ENCODE results near the gene MZT2B.
"Not testable (repeated sequence)": the region's sequence is repeated elsewhere in the genome, so short reads cannot be mapped to it uniquely, and the experiment has no call there.

MZT2B gene

GRCh38 chr2:130185896-130186295 lies 3.8 kb downstream of the MZT2B start:
- Histone ChIP-seq H3K9me3 (ENCODE audit: insufficient read depth, low read depth, low read length) (no peaks in the 10 kb centered on the region), H3K36me3 (ENCODE audit: insufficient read depth, low read depth, low read length) (peaks cover 8% of the 10 kb centered on the region; the same call in 1 of the 2 replicates), H3K9ac (ENCODE audit: low read depth, low read length) (no peak overlapping the region), H3K4me1 (ENCODE audit: insufficient read depth, low read length) (no peaks in the 10 kb centered on the region), H3K27me3 (ENCODE audit: insufficient read depth, low read length) (no peaks in the 10 kb centered on the region), H3K27ac (ENCODE audit: low read length) (no peak overlapping the region), H3K4me3 (ENCODE audit: low read length) (no peak overlapping the region)

- Histone ChIP-seq H3K9ac (ENCODE audit: low read depth, low read length) (no peak overlapping the region), H3K9me3 (ENCODE audit: insufficient read depth, low read depth, low read length) (no peaks in the 10 kb centered on the region), H3K27me3 (ENCODE audit: insufficient read depth, low read length) (no peaks in the 10 kb centered on the region), H3K4me3 (ENCODE audit: low read length) (no peak overlapping the region), H3K36me3 (ENCODE audit: insufficient read depth, low read depth, low read length) (peaks cover 8% of the 10 kb centered on the region; the same call in 1 of the 2 replicates), H3K4me1 (ENCODE audit: insufficient read depth, low read length) (no peaks in the 10 kb centered on the region), H3K27ac (ENCODE audit: low read length) (no peak overlapping the region)
These were observed 4.3 kb downstream of the MZT2B start for GRCh38 chr2:130186391-130186790.

GRCh38 chr2:130187268-130187667 lies 5.2 kb downstream of the MZT2B start:
- Histone ChIP-seq H3K27ac (ENCODE audit: low read length) (no peak overlapping the region), H3K27me3 (ENCODE audit: insufficient read depth, low read length) (no peaks in the 10 kb centered on the region), H3K9me3 (ENCODE audit: insufficient read depth, low read depth, low read length) (no peaks in the 10 kb centered on the region), H3K36me3 (ENCODE audit: insufficient read depth, low read depth, low read length) (peaks cover 8% of the 10 kb centered on the region; the same call in 1 of the 2 replicates), H3K4me3 (ENCODE audit: low read length) (no peak overlapping the region), H3K9ac (ENCODE audit: low read depth, low read length) (no peak overlapping the region), H3K4me1 (ENCODE audit: insufficient read depth, low read length) (no peaks in the 10 kb centered on the region)

GRCh38 chr2:130187859-130188792 lies 6.1 kb downstream of the MZT2B start:
- not testable (repeated sequence) for H3K27me3 ChIP-seq (ENCODE audit: insufficient read depth, low read length); H3K9me3 ChIP-seq (ENCODE audit: insufficient read depth, low read depth, low read length); H3K27ac ChIP-seq (ENCODE audit: low read length); H3K9ac ChIP-seq (ENCODE audit: low read depth, low read length); H3K4me1 ChIP-seq (ENCODE audit: insufficient read depth, low read length); H3K36me3 ChIP-seq (ENCODE audit: insufficient read depth, low read depth, low read length); H3K4me3 ChIP-seq (ENCODE audit: low read length)

GRCh38 chr2:130188958-130189357 lies 6.9 kb downstream of the MZT2B start:
- H3K9me3 ChIP-seq (ENCODE audit: insufficient read depth, low read depth, low read length); H3K27ac ChIP-seq (ENCODE audit: low read length); H3K4me1 ChIP-seq (ENCODE audit: insufficient read depth, low read length); H3K4me3 ChIP-seq (ENCODE audit: low read length); H3K9ac ChIP-seq (ENCODE audit: low read depth, low read length); H3K27me3 ChIP-seq (ENCODE audit: insufficient read depth, low read length); H3K36me3 ChIP-seq (ENCODE audit: insufficient read depth, low read depth, low read length): not testable (repeated sequence)

GRCh38 chr2:130190237-130190636 lies 8.2 kb downstream of the MZT2B start:
- Histone ChIP-seq H3K4me1 (ENCODE audit: insufficient read depth, low read length) (no peaks in the 10 kb centered on the region), H3K9ac (ENCODE audit: low read depth, low read length) (no peak overlapping the region), H3K9me3 (ENCODE audit: insufficient read depth, low read depth, low read length) (no peaks in the 10 kb centered on the region), H3K27ac (ENCODE audit: low read length) (no peak overlapping the region), H3K4me3 (ENCODE audit: low read length) (no peak overlapping the region), H3K36me3 (ENCODE audit: insufficient read depth, low read depth, low read length) (no peaks in the 10 kb centered on the region), H3K27me3 (ENCODE audit: insufficient read depth, low read length) (no peaks in the 10 kb centered on the region)

- H3K9ac ChIP-seq (ENCODE audit: low read depth, low read length); H3K36me3 ChIP-seq (ENCODE audit: insufficient read depth, low read depth, low read length); H3K4me3 ChIP-seq (ENCODE audit: low read length); H3K27me3 ChIP-seq (ENCODE audit: insufficient read depth, low read length); H3K27ac ChIP-seq (ENCODE audit: low read length); H3K4me1 ChIP-seq (ENCODE audit: insufficient read depth, low read length); H3K9me3 ChIP-seq (ENCODE audit: insufficient read depth, low read depth, low read length): not testable (repeated sequence)
These were observed 9.3 kb downstream of the MZT2B start for GRCh38 chr2:130191319-130191718.

GRCh38 chr2:130192451-130192850 lies 10.4 kb downstream of the MZT2B start:
- not testable (repeated sequence) for H3K27me3 ChIP-seq (ENCODE audit: insufficient read depth, low read length); H3K4me1 ChIP-seq (ENCODE audit: insufficient read depth, low read length); H3K9me3 ChIP-seq (ENCODE audit: insufficient read depth, low read depth, low read length); H3K9ac ChIP-seq (ENCODE audit: low read depth, low read length); H3K27ac ChIP-seq (ENCODE audit: low read length); H3K4me3 ChIP-seq (ENCODE audit: low read length); H3K36me3 ChIP-seq (ENCODE audit: insufficient read depth, low read depth, low read length)

GRCh38 chr2:130193824-130194223 lies 11.8 kb downstream of the MZT2B start:
- H3K9ac ChIP-seq (ENCODE audit: low read depth, low read length); H3K27me3 ChIP-seq (ENCODE audit: insufficient read depth, low read length); H3K9me3 ChIP-seq (ENCODE audit: insufficient read depth, low read depth, low read length); H3K4me3 ChIP-seq (ENCODE audit: low read length); H3K36me3 ChIP-seq (ENCODE audit: insufficient read depth, low read depth, low read length); H3K27ac ChIP-seq (ENCODE audit: low read length); H3K4me1 ChIP-seq (ENCODE audit: insufficient read depth, low read length): not testable (repeated sequence)

GRCh38 chr2:130195089-130195635 lies 13.1 kb downstream of the MZT2B start:
- not testable (repeated sequence) for H3K4me1 ChIP-seq (ENCODE audit: insufficient read depth, low read length); H3K4me3 ChIP-seq (ENCODE audit: low read length); H3K27ac ChIP-seq (ENCODE audit: low read length); H3K27me3 ChIP-seq (ENCODE audit: insufficient read depth, low read length); H3K36me3 ChIP-seq (ENCODE audit: insufficient read depth, low read depth, low read length); H3K9me3 ChIP-seq (ENCODE audit: insufficient read depth, low read depth, low read length); H3K9ac ChIP-seq (ENCODE audit: low read depth, low read length)

- not testable (repeated sequence) for H3K9ac ChIP-seq (ENCODE audit: low read depth, low read length); H3K27ac ChIP-seq (ENCODE audit: low read length)
These were observed 14.0 kb downstream of the MZT2B start for GRCh38 chr2:130196052-130196451.

GRCh38 chr2:130198343-130198742 lies 16.3 kb downstream of the MZT2B start, which contains the start of gene TUBA3E:
Gene TUBA3E (minus strand): TSS chr2:130198439. CDS start chr2:130198360, 79 bp downstream.
- Histone ChIP-seq H3K4me3 (ENCODE audit: low read length) (no peak within 1 kb of the TSS), H3K9ac (ENCODE audit: low read depth, low read length) (no peak within 1 kb of the TSS), H3K27me3 (ENCODE audit: insufficient read depth, low read length) (no peaks in the 10 kb centered on the region), H3K36me3 (ENCODE audit: insufficient read depth, low read depth, low read length) (no peaks in the 10 kb centered on the region), H3K27ac (ENCODE audit: low read length) (no peak within 1 kb of the TSS), H3K9me3 (ENCODE audit: insufficient read depth, low read depth, low read length) (no peaks in the 10 kb centered on the region), H3K4me1 (ENCODE audit: insufficient read depth, low read length) (no peaks in the 10 kb centered on the region)

More at GRCh38 chr2:130196052-130196451, 14.0 kb downstream of the MZT2B start:
- not testable (repeated sequence) for H3K9me3 ChIP-seq (ENCODE audit: insufficient read depth, low read depth, low read length); H3K36me3 ChIP-seq (ENCODE audit: insufficient read depth, low read depth, low read length); H3K4me3 ChIP-seq (ENCODE audit: low read length); H3K27me3 ChIP-seq (ENCODE audit: insufficient read depth, low read length); H3K4me1 ChIP-seq (ENCODE audit: insufficient read depth, low read length)
